Nephron progenitor cell (in vitro differentiated cells): Measurements from ENCODE around the gene MTHFD1.
A peak's percentile ranks its signal among the peaks of the same experiment; 100 is the strongest.

ENCODE experiments used
- DNase-seq: peaks from one replicate; pipeline ENCODE4 v3.0.0; 2021
- H3K27ac Mint-ChIP-seq: 2 replicates; pipeline ENCODE4 v1.8.0; 2021; ENCODE audit warnings: mild to moderate bottlenecking, moderate library complexity, mixed read lengths
- H3K27me3 Mint-ChIP-seq: 2 replicates; pipeline ENCODE4 v1.8.0; 2021; ENCODE audit warnings: mild to moderate bottlenecking, low read depth, mixed read lengths; ENCODE audit not compliant: poor library complexity
- H3K36me3 Mint-ChIP-seq: 2 replicates; pipeline ENCODE4 v1.8.0; 2021; ENCODE audit warnings: low read depth, mixed read lengths
- H3K4me1 Mint-ChIP-seq: 2 replicates; pipeline ENCODE4 v1.8.0; 2021; ENCODE audit warnings: mixed read lengths
- H3K4me3 Mint-ChIP-seq: 2 replicates; pipeline ENCODE4 v1.8.0; 2021; ENCODE audit warnings: mild to moderate bottlenecking, moderate library complexity, mixed read lengths
- H3K9me3 Mint-ChIP-seq: 2 replicates; pipeline ENCODE4 v1.8.0; 2021; ENCODE audit warnings: mild to moderate bottlenecking, moderate library complexity, mixed read lengths
- TF ChIP-seq, protein P1 (sequence below): fragments of 200-600 bp; sonication (generic); IDR thresholded peaks from 2 replicates; pipeline ENCODE4 v1.5.0; 2021; ENCODE audit warnings: antibody characterized with exemption

The MTHFD1 gene

DNA sequence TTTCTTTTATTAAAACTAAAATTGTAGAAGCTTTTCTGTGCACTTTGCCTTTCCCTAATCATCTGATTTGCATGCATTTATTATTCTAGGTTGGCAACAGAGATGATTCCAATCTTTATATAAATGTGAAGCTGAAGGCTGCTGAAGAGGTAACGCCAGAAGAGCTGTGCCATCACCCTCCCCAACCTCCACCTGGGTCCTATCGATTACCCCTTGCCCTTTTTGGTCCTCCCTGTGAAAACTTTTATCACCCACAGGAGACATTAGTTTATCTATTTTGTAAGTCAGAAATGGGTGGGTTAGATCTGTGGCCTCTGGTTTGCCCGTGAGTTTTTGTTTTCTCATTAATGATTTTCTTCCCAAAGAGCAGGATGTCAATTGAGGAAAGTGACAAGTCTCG lies 22.8 kb downstream of the MTHFD1 start:
- no peak overlapping the region for H3K27ac Mint-ChIP-seq
- H3K4me1 Mint-ChIP-seq, result peaks cover 9% of the 10 kb centered on the region
- H3K36me3 Mint-ChIP-seq, result peaks cover 47% of the 10 kb centered on the region
- DNase-seq, result no peak
- no peaks in the 10 kb centered on the region for H3K27me3 Mint-ChIP-seq
- no peak overlapping the region for H3K4me3 Mint-ChIP-seq
- H3K9me3 Mint-ChIP-seq, result no peaks in the 10 kb centered on the region
- TF ChIP-seq, protein P1, sequence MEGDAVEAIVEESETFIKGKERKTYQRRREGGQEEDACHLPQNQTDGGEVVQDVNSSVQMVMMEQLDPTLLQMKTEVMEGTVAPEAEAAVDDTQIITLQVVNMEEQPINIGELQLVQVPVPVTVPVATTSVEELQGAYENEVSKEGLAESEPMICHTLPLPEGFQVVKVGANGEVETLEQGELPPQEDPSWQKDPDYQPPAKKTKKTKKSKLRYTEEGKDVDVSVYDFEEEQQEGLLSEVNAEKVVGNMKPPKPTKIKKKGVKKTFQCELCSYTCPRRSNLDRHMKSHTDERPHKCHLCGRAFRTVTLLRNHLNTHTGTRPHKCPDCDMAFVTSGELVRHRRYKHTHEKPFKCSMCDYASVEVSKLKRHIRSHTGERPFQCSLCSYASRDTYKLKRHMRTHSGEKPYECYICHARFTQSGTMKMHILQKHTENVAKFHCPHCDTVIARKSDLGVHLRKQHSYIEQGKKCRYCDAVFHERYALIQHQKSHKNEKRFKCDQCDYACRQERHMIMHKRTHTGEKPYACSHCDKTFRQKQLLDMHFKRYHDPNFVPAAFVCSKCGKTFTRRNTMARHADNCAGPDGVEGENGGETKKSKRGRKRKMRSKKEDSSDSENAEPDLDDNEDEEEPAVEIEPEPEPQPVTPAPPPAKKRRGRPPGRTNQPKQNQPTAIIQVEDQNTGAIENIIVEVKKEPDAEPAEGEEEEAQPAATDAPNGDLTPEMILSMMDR, result no peak

DNA sequence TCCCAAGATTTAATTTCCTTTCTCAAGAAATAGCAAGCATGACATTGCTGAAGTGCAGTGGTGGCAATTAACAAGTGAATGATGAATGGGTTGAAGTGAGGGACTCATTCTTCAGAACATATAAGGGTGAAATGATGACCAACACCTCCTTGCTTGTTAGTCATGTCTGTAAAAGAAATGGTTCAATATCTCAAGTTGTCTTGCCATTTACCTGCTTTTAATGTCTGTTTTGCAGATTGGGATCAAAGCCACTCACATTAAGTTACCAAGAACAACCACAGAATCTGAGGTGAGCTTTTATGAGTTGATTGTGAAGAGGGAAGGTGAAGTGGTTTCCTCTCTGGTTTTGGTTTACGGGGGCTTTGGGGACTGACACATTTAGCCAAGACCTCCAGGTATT lies 24.1 kb downstream of the MTHFD1 start:
- no peaks in the 10 kb centered on the region for H3K27me3 Mint-ChIP-seq
- H3K36me3 Mint-ChIP-seq, result peaks cover 43% of the 10 kb centered on the region
- DNase-seq, result no peak
- peaks cover 9% of the 10 kb centered on the region for H3K4me1 Mint-ChIP-seq
- H3K27ac Mint-ChIP-seq, result no peak overlapping the region
- TF ChIP-seq, protein P1, result no peak
- no peak overlapping the region for H3K4me3 Mint-ChIP-seq
- no peaks in the 10 kb centered on the region for H3K9me3 Mint-ChIP-seq

DNA sequence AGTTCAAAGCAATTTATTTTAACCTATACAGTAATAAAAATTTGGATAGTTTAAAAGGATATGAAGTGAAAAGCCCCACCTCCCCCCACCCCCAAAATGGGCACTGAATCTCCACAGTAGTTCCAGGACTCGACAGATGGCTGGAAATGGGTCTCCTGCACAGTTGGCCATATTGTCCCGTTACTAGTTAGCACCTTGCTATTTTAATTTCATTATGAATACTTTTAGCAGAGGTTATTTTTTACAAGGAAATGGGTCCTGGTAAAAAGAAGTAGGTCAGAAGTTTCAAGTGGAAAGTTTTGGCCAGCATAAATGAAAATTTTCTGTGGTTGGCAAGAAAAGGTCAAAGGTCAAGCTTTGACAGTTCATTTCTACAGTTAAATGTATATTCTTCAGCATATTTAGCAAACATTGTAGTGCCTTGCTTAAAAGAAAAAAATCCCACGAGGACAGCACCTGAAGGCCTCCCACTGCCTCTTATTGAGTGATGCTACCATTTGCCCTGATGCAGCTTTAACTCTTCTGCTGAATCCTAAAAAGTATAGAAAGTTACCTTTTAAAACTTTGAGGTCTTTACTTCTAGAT lies 28.3 kb downstream of the MTHFD1 start:
- H3K36me3 Mint-ChIP-seq, result peaks cover 67% of the 10 kb centered on the region
- no peak overlapping the region for H3K4me3 Mint-ChIP-seq
- DNase-seq, result no peak
- H3K27me3 Mint-ChIP-seq, result no peaks in the 10 kb centered on the region
- H3K27ac Mint-ChIP-seq, result no peak overlapping the region
- H3K9me3 Mint-ChIP-seq, result no peaks in the 10 kb centered on the region
- TF ChIP-seq, protein P1, result no peak
- peaks cover 11% of the 10 kb centered on the region for H3K4me1 Mint-ChIP-seq

DNA sequence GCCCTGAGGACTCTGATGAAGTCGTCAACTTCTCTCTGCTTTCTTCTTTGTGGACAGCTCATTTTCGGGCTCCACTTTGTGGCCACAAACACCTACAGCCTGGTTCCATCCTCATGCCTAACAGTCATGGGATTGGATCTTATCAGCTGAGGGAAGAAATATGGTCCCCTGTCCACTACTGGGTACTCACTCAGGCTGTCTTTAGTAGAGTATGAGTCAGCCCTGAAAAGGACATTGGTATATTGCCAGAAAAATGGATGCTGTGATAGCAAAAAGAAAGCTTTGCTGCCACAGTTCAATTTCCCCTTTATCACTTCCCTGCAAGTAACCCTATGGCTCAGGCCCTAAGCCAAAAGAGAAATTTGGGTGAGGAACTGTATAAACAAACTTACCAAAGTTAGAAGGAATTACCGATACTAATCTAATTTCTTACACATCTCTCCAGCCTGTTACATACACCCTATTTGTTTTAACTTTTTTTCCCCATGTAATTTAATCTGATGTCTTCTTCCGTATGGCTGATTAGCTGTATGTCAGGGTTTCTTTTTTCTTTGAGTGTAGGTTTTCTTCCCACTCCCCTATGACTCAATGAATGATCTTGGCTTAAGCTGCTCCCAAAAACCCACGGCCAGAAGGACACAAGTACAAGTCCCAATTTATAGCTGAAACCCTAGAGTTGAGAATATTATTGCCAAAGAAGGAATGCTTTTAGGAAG lies 29.1 kb downstream of the MTHFD1 start:
- Mint-ChIP-seq H3K4me1 (peaks cover 13% of the 10 kb centered on the region), H3K4me3 (no peak overlapping the region), H3K27me3 (no peaks in the 10 kb centered on the region), H3K9me3 (no peaks in the 10 kb centered on the region), H3K27ac (peak overlapping the region; percentile 71), H3K36me3 (peaks cover 67% of the 10 kb centered on the region)
- TF ChIP-seq, protein P1, result no peak
- DNase-seq, result no peak

DNA sequence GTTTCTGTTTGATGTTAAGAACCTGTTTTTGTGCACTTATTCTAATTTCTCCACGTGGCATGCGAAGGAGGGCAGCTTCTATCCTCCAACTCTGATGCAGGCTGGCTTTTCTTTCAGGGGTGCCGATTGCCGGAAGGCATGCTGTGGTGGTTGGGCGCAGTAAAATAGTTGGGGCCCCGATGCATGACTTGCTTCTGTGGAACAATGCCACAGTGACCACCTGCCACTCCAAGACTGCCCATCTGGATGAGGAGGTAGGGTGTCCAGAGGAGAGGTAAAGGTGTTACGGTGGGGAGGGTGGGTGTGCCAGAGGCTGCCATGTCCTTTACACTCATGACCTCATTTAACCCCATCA lies 29.6 kb downstream of the MTHFD1 start:
- Mint-ChIP-seq H3K27me3 (no peaks in the 10 kb centered on the region), H3K27ac (no peak overlapping the region), H3K4me1 (peaks cover 14% of the 10 kb centered on the region), H3K36me3 (peaks cover 71% of the 10 kb centered on the region), H3K9me3 (no peaks in the 10 kb centered on the region), H3K4me3 (no peak overlapping the region)
- TF ChIP-seq, protein P1, result no peak
- DNase-seq, result no peak

DNA sequence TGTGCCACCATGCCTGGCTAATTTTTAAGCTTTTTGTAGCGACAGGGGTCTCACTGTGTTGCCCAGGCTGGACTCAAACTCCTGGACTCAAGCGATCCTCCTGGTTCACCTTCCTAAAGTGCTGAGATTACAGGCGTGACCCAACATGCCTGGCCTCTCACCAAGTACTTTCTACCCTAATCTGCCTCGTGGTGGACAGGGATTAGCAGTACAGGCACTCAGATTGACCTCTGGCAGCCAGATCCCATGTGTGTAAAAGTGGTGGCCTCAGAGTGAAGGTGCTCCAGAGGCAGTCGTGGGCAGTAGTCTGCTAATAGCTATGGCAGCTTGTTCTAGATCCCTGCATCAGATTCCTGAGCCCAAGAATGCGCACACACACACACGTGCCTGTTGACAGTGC lies 30.9 kb downstream of the MTHFD1 start:
- Mint-ChIP-seq H3K27ac (no peak overlapping the region), H3K4me1 (peaks cover 18% of the 10 kb centered on the region), H3K9me3 (no peaks in the 10 kb centered on the region), H3K4me3 (no peak overlapping the region), H3K27me3 (no peaks in the 10 kb centered on the region), H3K36me3 (peaks cover 73% of the 10 kb centered on the region)
- DNase-seq, result no peak
- TF ChIP-seq, protein P1, result no peak
